Measurements from ENCODE around the gene SNX27. TPM values are rescaled to one million over a fixed set of nuclear protein-coding genes. Genes with fewer than 3 reads are reported as not detected.

SNX27 gene
- total and polyA plus RNA-seq, 2 donors (not counting 3 experiments of a cell fraction or from before 2014, with no cell fraction given): 8.1 to 24.9 TPM

DNA sequence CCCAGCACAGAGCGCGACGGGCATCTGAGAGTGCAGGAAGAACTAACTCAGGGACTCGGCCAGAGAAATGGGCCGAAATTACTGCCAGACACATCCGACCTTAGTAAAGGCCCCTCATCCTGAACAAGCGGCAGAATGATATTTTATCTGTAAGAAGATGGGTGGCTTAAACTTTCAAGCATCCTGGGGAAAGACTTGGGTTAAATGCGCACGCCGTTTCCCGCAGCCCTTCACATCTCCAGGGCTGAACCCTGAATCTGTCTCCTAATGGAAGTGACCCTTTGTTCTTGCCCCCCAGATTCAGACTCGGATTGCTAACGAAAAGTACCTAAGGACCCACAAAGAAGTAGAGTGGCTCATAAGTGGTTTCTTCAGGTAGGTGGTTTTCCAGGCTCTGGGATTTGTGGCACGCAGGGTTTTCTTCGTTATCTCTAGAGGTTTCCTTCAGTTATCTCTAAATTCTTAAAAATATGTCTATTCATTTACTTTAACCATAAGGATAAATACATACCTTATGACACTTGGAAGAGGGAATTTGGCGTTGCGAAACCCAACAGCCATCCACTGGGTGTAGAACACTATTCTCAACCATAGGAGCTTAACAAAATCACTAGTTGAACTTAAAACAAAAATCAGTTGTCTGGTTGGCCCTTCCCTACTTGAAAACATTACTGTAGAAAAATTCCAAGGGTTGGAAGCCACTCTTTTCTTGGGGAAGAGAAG is 110.1 kb downstream of the SNX27 start:
- Histone ChIP-seq H3K9me3 (replicated peaks; ENCODE audit: control insufficient read depth, insufficient read depth, low read length) (no peaks in the 10 kb centered on the region), H3K4me3 (replicated peaks in 1 of 3; ENCODE audit: insufficient read depth in 1 of 3, low read depth in 1 of 3, low read length in 3 of 3) (peak overlapping the region in 1 of 3 experiments; percentile 16), H3K27ac (ENCODE audit: insufficient read depth, low read depth, low read length) (no peak overlapping the region), H2AFZ (ENCODE audit: low read depth, low read length) (peak overlapping the region; percentile 34), H3K27me3 (ENCODE audit: control insufficient read depth in 2 of 2, insufficient read depth in 2 of 2, low read length in 2 of 2) (peaks cover 53 to 69% of the 10 kb centered on the region in 2 experiments), H3K79me2 (ENCODE audit: control insufficient read depth, insufficient read depth, low read length) (no peaks in the 10 kb centered on the region), H3K4me1 (ENCODE audit: control insufficient read depth, extremely low read depth, insufficient read depth, low read length) (peaks cover 4% of the 10 kb centered on the region), H3K9me1 (replicated peaks; ENCODE audit: control insufficient read depth, extremely low read depth, insufficient read depth, low read length) (no peaks in the 10 kb centered on the region), H3K4me2 (ENCODE audit: insufficient read depth, low read length) (peak overlapping the region; percentile 43), H3K36me3 (ENCODE audit: control insufficient read depth in 2 of 2, extremely low read depth in 1 of 2, insufficient read depth in 2 of 2, low read length in 2 of 2) (no peaks in the 10 kb centered on the region), H4K20me1 (replicated peaks; ENCODE audit: control insufficient read depth, extremely low read depth, insufficient read depth, low read length) (no peaks in the 10 kb centered on the region), H3K9ac (replicated peaks; ENCODE audit: extremely low read depth, insufficient read depth, low read length) (no peak overlapping the region)
- no peak for FAIRE-seq
- POLR2A ChIA-PET: no interaction called here
- dilution Hi-C loops (cut with MboI; ENCODE audit: extremely low pct_ligation_motif_present, low sequenced_read_pairs): no loop called here
- TF ChIP-seq EZH2 (IDR thresholded peaks at IDR 0.05; ENCODE audit: borderline replicate concordance, low read depth, low read length, severe bottlenecking) (peak; percentile 71), MYC (IDR thresholded peaks at IDR 0.05; ENCODE audit: low read depth, low read length) (no peak)
- DNase-seq (ENCODE audit: low read depth, low spot score): no peak
- BruUV-seq (replicated peaks): no TSS peak
- CTCF ChIA-PET: interaction anchor here (1.5 kb wide), 1 partner anchor 13 kb away, joined by 6 read pairs; no protein-coding TSS in a partner anchor
- intact Hi-C loops (cut with micrococcal nuclease): no loop called here

DNA sequence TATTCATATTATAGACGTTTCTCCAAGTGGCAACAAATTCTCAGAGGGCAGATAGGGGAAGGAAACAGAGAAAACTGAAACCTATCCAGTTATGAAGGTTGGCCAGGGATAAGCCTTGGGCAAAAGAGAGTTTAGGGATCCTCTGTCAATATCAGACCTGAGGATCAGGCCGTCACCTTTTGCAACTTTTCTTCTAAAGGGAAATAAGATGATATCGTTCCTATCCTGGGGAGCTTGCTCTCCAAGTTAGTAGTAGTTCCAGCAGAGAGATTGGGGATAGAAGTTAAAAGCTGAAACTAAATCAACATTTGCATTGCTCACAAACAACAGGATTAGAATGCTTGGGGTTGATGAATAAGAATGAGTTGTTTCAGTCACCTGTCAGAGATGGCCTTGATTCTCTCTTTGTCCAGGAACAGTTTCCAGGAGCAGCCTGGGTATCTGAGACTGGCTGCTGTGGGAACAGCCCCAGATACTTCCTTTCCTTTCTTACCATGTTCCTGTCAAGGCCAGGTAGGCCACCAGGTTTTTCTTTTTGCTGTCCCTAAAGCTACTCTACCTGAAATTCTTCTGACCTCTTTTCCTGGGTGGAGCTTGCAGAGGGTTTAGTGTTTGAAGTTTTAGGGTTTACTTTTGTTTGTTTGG is 112.0 kb downstream of the SNX27 start:
- no peak overlapping the region for H3K4me2 ChIP-seq (ENCODE audit: insufficient read depth, low read length)
- no peak for DNase-seq (ENCODE audit: low read depth, low spot score)
- H3K27ac ChIP-seq (ENCODE audit: insufficient read depth, low read depth, low read length): no peak overlapping the region
- H3K9me3 ChIP-seq (replicated peaks; ENCODE audit: control insufficient read depth, insufficient read depth, low read length): no peaks in the 10 kb centered on the region
- ChIA-PET POLR2A (no interaction called here), CTCF (interaction anchor here (1.0 to 1.5 kb wide), 2 partner anchors 10 to 85 kb away, joined by 3 to 4 read pairs; no protein-coding TSS in a partner anchor)
- no peak for FAIRE-seq
- H4K20me1 ChIP-seq (replicated peaks; ENCODE audit: control insufficient read depth, extremely low read depth, insufficient read depth, low read length): no peaks in the 10 kb centered on the region
- no peaks in the 10 kb centered on the region for H3K36me3 ChIP-seq (ENCODE audit: control insufficient read depth in 2 of 2, extremely low read depth in 1 of 2, insufficient read depth in 2 of 2, low read length in 2 of 2)
- no peaks in the 10 kb centered on the region for H3K9me1 ChIP-seq (replicated peaks; ENCODE audit: control insufficient read depth, extremely low read depth, insufficient read depth, low read length)
- H3K9ac ChIP-seq (replicated peaks; ENCODE audit: extremely low read depth, insufficient read depth, low read length): no peak overlapping the region
- H3K79me2 ChIP-seq (ENCODE audit: control insufficient read depth, insufficient read depth, low read length): no peaks in the 10 kb centered on the region
- dilution Hi-C loops (cut with MboI; ENCODE audit: extremely low pct_ligation_motif_present, low sequenced_read_pairs): no loop called here
- peaks cover 4% of the 10 kb centered on the region for H3K4me1 ChIP-seq (ENCODE audit: control insufficient read depth, extremely low read depth, insufficient read depth, low read length)
- BruUV-seq (replicated peaks): no TSS peak
- peaks cover 47 to 62% of the 10 kb centered on the region in 2 experiments for H3K27me3 ChIP-seq (ENCODE audit: control insufficient read depth in 2 of 2, insufficient read depth in 2 of 2, low read length in 2 of 2)
- no peak overlapping the region for H3K4me3 ChIP-seq (replicated peaks in 1 of 3; ENCODE audit: insufficient read depth in 1 of 3, low read depth in 1 of 3, low read length in 3 of 3)
- TF ChIP-seq MAX (IDR thresholded peaks at IDR 0.05; ENCODE audit: insufficient read depth, insufficient read length): no peak
- TF ChIP-seq CTCF (IDR thresholded peaks at IDR 0.05; ENCODE audit: extremely low read depth in 1 of 2, insufficient read depth in 1 of 2, low read depth in 1 of 2, low read length in 2 of 2): no peak
- TF ChIP-seq MYC (IDR thresholded peaks at IDR 0.05; ENCODE audit: low read depth, low read length): no peak
- TF ChIP-seq FOS (IDR thresholded peaks at IDR 0.05; ENCODE audit: borderline replicate concordance, insufficient read depth, low read length): no peak
- TF ChIP-seq EZH2 (IDR thresholded peaks at IDR 0.05; ENCODE audit: borderline replicate concordance, low read depth, low read length, severe bottlenecking): no peak
- TF ChIP-seq GATA2 (IDR thresholded peaks at IDR 0.05; ENCODE audit: insufficient read depth, insufficient read length, low read depth, low read length): no peak
- TF ChIP-seq JUN (IDR thresholded peaks at IDR 0.05; ENCODE audit: borderline replicate concordance, insufficient read depth, insufficient read length, low read depth): no peak
- no peak for TF ChIP-seq POLR2AphosphoS5 (IDR thresholded peaks at IDR 0.05; ENCODE audit: insufficient read depth, low read depth, low read length)
- no peak for TF ChIP-seq POLR2A (IDR thresholded peaks at IDR 0.05; ENCODE audit: low read depth, low read length)
- intact Hi-C loops (cut with micrococcal nuclease): no loop called here
- H2AFZ ChIP-seq (ENCODE audit: low read depth, low read length): no peak overlapping the region

Measured in endothelial cell of umbilical vein (primary cell).